Activated CD8-positive, alpha-beta memory T cell treated with anti-CD3 and anti-CD28 coated beads, Interleukin-2, amount 50 U/mL, for 24 hours (primary cell): Measurements from ENCODE around the gene SPG7.
A peak's percentile ranks its signal among the peaks of the same experiment; 100 is the strongest.

Experiments used
- DNase-seq: peaks from one replicate; pipeline ENCODE4 v3.0.0-alpha.2; 2020; ENCODE audit errors: extremely low read depth

Gene SPG7

DNA sequence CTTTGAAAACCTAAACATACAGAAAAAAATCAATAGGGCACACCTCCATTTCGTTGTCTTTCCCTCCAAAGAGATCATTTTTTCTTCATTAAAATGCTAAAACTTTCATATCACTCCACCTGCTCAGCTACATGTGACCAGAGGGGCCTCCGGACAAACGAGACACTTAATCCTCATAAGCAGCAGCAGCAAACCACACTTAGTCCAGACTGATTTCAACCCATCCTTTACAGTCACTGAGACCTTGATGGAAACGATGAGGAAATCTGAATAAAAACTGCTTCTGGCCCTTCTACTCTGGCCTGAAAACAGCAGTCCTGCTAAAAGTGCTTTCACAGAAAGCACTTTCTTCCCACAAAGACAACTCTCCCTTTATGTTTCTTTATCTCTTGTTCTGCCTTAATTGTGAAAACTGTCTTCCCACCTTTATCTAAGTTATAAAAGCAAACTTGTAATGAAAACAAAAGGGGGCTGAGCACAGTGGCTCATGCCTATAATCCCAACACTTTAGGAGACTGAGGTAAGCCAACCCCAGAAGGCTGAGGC, 22.4 kb upstream of the SPG7 start:
- DNase-seq, result no peak

DNA sequence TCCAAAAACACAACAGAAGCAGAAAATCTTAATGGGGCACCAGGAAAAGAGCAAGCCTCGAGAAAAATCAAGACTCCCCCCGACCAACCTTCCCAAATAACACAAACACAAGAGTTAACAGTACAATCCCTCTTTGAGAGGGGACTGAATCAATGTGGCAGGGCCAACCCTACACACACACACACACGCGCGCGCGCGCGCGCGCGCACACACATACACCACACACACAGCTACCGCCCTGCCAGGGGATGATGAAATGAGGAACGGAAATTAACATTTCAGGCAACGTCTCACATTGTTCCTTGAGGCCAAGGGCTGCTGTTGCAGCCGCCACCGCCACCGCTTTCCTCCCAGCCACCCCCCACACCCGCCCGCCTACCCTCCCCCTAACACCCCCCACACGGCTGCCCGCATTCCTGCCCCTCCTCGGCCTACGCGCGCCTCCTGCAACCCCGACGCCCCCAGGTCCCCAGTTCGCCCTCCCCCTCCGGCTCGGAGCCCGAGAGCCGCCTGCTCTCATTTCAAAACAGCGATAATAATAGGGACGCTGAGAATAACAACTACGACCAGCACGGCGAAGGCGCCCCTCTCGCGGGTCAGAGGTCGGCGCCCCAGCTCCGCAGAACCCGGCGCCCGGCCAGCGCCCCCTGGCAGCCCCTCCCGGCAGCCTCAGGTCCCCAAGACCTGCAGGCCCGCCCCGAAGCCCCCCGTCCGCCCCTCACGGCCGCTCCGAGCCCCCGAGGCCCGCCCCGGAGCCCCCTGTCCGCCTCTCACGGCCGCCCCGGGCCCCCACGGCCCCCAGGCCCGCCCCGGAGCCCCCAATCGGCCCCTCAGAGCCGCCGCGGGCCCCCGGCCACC, 18.9 kb upstream of the SPG7 start:
- peak; percentile 57 for DNase-seq

DNA sequence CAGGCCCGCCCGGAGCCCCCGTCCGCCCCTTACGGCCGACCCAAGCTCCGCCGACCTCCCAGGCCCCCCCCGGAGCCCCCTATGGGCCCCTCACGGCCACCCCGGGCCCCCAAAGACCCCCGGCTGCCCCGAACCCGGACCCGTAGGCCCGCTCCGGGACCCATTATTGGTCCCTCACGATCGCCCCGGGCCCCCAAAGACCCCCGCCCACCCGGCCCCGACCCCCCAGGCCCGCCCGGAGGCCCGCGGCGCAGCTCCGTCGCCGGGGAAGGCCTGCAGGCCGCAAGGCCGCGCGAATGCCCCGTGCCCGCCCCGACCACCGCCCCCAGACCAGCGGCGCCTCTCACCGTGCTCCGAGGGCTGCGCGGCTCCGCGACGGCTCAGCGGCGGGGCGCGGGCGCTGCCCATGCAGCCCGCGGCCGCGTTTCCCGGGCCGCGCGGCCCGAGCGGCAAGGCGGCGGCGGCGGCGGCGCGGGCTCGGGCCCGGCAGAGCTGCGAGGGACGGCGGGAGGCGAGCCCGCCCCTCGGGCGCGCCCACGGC, 18.2 kb upstream of the SPG7 start:
- DNase-seq, result no peak

DNA sequence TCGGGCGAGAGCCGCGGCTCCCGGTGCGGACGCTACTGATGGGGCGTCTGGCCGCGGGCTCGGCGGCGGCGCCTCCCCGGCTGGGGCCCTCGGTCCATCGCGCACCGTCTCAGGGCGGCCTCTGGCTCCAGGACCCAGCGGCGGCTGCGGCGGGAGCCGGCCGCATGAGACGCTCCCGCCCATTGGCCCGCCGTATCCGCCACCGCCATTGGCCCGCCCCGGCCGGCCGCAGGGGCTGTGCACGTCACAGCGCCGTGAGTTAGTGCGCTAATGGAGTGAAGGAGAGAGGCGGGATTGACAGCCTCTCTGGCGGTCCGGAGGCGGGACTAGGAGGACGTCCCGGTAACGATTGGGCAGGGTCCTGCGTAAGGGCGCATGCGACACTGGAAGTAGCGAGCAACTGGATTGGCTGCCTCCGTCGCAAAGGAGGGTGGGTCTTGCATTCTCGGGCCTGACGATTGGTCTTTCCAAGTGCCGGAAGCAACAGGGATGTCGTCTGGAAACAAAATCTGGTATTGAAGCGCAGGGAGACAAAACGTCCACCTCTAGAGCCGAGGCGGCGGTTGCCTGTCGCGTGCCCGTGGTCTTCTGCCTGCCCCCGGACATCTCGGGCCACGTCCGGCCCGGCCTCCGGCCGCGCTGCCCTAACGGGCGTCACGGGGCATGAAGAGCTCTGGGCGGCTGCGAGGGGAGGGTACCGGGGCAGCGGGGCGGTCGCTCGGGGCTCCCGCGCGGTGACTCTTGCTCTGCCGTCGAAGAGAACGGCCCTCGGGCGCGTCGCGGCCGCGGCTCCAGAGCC, 17.6 kb upstream of the SPG7 start, which contains the start of gene ANKRD11:
ANKRD11 (minus strand) TSS at position 123 of the 799 bp plus-strand sequence. CDS start 173,542 bp downstream, outside the sequence.
- DNase-seq, result peak; percentile 98

DNA sequence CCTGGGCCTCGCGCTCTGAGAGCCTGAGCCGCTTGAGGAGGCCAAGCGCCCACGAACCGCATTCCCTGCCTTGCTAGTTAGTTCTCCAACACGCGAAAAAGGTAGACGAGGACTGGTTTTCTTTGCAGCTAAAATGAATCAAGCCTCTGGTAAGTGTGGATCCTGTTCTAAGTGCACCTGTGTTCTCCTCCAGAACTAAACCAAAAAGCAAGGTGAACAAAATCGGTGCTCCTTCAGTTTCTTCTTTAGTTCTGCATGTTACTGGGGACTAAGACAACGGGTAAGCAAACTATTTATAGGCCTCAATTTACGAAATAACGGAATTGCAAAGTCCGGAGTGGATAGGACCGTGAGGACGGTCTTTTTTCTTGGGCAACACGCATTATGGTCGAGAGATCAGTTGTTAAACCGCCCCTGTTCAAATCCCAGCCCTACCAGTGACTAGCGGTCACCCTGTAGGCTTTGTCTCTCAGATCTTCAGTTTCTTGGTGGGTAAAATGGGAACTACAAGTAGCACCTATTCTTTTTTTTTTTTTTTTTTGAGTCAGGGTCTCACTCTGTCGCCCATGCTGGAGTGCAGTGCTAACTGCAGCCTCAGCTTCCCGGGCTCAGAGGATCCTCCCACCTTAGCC, 16.8 kb upstream of the SPG7 start:
- no peak for DNase-seq

DNA sequence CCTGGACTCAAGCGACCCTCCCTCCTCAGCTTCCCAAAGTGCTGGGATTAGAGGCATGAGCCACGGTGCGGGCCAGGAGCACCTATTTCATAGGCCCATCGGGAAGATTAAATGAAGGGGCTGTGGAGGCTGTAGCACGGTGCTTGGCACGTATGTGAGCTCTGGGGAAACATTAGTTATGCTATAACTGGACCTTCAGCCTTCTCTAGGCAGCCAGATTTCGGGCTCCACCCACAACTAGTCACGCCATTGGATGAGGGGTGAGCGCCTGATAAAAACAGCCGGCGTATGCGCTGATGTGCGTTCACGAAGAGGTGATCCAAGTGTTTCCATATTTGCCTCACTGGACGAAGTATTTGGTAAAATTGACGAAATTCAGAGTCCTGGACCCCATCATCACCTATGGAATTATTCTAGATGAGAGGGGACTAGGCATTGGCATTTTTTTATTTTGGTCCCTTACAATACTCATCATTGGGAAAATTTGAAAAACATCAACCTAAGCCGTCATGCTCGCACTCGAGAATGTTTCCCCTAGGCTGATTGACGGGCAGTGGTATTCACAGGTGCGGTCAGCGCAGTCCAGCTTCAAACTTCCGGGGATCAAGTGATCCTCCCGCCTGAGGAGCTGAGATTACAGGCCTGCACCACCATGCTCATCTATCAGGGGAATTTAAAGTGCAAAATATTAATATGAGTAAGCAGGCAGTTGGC, 16.1 kb upstream of the SPG7 start:
- DNase-seq, result no peak

DNA sequence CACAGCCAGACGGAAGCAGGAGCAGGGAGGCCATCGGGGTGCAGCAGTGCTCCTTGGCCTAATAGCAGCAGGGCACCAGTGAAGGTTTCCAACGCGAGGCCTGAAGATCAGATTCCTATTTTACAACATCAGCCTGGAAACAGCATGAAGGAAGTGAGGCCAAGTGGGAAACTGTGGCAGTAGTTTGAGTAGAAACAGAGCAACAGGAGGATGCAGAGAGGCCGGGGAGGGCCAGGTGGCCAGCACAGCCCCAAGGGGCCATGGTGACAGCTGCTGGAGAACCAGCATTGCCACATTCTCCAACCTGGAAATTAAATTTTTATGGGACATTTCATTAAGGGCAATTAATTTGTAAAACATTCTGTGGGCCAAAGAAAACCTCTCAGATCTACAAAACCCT, 14.4 kb upstream of the SPG7 start:
- no peak for DNase-seq

DNA sequence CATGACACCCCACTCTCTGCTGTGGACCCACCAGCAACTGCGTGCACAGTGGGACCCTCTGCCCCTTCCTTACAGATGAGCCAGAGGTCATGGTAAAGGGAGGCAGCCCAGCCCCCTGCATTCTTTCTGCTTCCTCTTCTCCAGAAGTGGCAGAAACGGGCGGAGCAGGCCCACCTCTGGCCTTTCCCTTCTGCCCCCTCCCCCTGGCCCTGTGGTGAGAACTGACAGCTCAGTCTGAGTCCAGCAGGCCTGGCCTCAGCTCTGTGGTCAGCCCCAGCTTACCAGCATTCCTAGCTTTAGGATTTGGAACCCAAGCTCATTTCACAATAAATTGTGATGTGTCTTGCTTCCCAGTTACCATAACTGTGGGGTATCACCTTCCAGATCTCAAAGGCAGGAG, 13.1 kb upstream of the SPG7 start:
- no peak for DNase-seq

DNA sequence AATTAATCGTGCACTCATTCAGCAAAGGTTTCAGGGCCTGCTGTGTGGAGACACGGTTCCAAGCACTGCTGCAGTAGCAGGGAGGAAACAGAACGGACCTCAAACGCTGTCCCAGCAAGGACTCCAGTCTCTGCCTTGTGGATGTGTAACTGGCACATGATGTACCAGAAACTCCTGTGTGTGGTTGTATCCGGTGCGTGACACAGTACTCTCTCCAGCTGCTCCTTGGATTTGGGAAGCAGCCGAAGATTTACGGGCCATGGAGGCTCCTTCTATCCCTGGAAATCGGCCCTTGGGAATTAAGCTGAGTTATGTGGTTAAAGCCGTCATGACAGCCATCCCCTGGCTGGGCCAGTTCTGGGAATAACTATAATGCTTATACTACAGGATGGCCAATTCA, 9.4 kb upstream of the SPG7 start:
- DNase-seq, result no peak

DNA sequence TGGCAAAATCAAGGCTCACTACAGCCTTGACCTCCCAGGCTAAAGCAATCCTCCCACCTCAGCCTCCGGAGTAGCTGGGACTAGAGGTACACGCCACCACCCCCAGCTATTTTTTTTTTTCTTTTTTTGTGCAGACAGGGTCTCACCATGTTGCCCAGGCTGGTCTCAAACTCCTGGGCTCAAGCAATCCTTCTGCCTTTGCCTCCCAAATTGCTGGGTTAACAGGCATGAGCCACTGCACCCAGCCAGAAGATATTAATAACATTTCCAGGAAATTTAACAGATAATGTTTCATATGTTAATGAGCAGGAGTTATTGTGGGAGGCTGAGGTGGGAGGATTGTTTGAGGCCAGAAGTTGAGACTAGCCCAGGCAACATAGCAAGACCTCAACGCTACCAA, 8.4 kb upstream of the SPG7 start:
- no peak for DNase-seq

DNA sequence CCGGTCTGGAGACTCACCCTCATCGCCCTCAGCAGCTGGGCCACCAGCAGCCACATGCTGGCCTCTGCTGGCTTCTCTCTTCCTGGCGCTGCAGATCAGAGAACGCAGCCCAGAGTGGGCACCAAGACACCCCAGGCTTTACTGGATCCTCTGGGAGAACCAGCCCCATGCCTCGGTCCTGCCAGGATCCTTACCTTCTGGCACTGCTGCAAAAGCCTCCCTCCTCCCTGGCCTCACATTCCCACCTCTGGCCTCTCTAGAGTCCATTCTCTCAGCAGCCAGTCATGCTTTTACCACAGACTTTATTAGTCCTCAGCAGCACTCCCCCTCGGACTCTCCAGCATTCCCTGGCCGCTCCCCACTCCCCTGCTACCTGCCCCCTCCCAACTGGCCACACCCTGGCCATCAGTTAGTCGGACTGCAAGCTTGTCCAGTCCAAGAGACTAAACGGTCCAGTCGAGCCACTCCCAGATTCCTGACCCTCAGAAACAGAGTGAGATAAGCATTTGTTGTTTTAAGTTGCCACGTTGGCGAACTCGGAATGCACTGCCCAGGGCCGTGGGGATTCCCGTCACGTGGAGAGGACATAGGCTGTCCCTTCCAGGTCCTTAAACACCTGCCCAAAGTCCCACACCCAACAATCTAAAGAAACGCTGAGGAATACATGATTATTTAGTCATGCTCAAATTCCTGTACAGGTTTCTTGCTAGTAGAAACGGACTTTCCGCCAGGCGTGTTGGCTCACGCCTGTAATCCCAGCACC, 5.9 kb upstream of the SPG7 start:
- no peak for DNase-seq

DNA sequence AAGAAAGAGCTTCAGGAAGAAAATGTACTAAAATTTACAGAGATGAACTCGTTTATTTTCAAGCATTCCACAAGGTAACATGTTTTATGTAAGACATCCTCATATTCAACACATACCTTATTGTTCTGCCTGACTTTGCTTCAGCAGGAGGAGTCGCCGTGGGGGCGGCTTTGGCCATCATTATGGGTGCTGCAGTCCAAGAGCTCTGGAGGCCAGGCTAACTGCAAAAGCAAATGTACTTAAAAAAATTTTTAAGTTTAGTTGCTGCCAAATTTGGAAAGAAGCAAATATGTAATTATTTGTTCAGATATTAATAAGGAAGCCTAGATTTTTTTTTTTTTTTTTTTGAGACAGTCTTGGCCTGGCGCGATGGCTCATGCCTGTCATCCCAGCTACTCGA, 4.1 kb upstream of the SPG7 start:
- no peak for DNase-seq

DNA sequence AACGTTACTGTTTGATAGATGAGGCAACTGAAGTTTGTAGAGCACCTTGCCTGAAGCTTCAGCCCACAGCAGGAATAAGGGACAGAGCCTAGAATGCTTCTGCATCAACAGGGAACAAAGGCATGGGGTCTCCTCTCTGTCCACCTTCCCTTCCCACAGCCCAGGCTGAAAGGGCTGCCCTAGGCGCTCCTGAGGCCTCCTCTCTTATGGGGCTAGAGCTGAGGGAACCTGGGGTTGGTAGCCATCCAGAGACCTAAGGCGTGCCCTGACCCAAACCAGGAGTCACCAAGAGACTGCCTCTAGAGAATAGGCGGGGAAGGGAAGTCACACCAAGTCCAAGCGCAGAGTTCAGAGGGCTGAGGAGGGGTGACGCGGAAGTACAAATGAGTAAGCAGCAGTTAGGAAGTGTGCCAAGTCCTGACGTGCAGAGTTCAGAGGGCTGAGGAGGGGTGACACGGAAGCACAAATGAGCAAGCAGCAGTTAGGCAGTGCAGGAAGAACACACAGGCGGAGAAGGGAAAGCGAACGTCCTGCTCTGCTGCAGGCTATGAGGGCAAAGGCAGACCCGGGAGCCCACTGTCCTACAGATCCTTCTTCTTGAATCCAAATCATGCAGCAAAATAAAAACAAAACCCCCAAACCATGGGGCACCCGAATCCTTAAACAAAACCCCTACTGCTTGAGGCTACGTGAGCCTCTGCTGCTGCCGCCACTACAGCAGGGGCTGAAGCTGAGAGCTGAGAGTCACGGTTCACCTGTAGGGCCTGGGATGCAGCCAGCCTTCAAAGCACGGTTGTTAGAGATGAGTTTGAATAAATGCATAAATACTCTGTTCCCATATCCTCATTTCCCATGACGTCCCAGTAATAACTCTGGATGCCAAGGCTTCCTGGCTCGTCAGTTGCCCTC, 2.7 kb upstream of the SPG7 start:
- peak; percentile 85 for DNase-seq

DNA sequence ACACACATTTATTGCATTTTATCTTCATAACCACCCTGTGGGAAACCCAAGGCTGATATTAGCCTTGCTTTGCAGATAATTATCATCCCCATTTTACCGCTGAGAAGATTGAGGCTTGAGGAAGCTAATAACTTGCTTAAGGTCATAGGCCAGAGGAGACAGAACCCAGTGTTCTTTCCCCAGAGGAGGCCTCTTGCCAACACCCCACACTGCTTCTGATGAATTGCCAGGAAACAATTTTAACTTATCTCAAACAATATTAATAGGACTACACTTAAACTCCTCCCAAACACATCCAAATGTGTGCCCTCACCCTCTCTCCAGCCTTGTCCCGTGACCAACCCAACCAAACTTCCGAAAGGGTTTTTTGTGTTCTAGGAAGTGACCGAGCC, 2.1 kb upstream of the SPG7 start:
- no peak for DNase-seq

DNA sequence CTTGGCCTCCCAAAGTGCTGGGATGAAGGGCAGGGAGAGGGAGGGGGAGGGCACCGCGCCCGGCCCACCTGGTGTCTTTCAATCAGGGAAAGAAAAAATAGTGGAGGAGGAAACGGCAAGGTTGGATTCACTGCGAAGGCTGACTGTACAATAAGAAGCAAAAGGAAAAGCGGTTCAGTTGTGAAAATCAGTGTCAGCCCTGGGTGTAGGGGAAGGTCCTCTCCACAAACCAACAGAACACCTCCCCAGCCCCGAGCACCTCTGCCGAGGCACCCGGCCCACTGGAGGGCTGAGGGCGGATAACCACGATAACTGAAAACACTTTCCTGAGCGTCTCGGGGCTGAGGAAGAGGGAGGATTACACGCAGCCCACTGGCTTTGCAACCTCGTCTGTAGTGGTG, 1.4 kb upstream of the SPG7 start:
- DNase-seq, result no peak

DNA sequence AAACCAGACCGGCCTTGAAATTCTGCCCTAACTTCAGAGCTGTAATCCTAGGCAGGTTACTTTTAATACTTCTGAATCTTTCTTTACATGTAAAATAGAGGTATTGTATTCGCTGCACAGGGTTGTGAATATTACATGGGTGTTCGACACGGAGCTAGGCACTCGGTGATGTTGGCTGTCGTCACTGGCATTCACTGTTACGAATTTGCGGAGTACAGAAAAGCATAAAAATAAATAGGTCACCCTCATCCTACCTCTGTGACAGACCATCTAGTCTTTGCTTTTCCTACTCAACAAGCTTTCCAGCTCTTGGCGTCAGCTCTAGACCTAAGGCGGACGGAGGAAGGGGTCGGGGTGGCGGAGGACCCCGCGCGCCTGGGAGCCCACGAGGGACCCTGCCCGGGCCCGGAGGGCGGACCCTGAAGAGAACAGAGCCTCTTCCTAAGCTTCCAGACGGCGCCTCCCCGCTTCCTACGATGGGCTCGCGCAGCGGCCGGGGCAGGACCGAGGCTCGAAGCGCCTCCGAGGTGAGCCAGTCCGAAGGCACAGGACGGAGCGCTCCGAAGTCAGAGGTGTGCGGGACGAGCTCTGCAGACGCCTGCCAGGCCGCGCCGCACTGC, 879 bp upstream of the SPG7 start:
- DNase-seq, result no peak

DNA sequence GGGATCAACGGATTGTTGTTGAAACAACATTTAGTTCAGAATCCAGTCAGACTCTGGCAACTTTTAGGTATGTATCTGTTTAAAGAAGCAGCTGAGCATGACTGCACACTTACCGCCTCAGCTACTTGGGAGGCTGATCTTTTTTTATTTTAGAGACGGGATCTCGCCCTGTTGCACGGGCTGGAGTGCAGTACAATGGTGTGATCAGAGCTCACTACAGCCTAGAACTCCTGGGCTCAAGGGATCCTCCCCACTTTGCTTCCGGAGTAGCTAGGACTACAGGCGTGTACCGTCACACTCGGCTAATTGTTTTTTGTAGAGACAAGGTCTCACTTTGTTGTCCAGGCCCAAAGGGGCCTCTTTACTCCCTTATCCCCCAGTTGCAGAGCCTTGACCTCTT, 2.3 kb downstream of the SPG7 start:
- DNase-seq, result no peak

DNA sequence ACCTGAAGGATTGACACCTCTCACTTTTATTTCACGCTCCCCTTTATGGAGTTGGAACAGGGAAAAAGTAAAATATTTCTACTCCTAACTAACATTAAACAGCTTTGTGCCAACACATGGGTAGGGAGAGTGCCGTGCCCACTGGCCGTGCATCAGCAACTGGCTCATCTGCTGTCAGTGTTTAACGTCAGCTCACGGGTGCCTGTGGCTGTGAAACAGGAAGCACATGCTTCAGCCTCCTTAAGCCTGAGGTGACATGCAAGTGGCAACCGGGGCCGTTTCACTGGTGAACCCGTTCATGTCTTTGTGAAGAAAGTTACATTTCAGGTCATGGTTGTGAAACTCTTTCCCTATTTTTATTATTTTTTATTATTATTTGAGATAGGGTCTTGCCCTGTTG, 3.2 kb downstream of the SPG7 start:
- no peak for DNase-seq

DNA sequence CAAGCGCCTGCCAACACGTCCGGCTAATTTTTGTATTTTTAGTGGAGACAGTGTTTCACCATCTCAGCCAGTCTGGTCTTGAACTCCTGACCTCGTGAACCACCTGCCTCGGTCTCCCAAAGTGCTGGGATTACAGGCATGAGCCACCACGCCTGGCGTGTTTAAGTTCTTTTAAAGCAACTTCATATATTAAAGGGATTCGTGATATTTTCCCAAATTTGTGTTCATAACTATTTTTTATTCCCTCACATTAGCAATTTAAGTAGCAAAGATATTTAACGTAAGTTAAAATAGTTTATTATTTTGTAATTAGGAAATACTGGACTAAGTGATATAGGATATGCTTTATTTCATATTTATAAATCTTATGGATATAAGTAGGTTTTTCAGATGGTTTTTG, 4.2 kb downstream of the SPG7 start:
- no peak for DNase-seq
